ENCODE results near the gene EIF3J.
"Not testable (repeated sequence)": the region's sequence is repeated elsewhere in the genome, so short reads cannot be mapped to it uniquely, and the experiment has no call there.

EIF3J gene, protein sequence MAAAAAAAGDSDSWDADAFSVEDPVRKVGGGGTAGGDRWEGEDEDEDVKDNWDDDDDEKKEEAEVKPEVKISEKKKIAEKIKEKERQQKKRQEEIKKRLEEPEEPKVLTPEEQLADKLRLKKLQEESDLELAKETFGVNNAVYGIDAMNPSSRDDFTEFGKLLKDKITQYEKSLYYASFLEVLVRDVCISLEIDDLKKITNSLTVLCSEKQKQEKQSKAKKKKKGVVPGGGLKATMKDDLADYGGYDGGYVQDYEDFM

DNA sequence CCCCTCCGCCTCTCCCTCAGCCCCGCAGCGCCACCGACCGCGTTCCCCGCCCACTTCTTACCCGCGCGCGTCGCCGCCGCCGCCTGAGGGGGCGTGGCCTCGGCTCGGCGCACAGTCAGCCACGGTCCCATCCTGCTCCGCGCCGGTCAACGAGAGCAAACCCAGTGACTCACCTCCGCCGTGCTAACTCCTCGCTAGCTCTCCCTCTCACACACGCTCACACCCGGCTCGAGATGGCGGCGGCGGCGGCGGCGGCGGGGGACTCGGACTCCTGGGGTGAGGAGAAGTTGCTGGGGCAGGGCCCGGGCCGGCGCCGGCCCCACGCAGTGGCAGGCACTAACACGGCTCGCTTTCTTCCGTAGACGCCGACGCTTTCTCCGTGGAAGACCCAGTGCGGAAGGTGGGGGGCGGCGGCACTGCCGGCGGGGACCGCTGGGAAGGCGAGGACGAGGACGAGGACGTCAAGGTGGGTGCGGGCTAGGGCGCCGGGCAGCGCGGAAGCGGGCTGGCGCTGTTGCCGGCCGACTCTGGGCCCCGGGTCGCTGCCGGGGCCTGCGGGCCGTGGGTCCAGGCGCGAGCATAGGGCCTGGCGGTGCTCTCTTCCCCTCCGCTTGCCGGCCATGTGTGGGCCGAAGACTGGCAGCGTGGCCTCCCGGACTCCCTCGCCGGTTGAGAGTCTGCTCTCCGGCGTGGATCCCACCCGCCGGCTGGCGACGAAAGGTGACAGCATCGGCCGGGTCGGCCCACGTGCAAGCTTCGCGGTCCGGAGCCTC, at the start of gene EIF3J:
EIF3J (plus strand) TSS at position 186 of the 773 bp plus-strand sequence; CDS start at position 234, 48 bp downstream.
- DNase-seq (ENCODE audit: low read depth in 3 of 3) = peak; percentile 85 to 93 (median 89)

DNA sequence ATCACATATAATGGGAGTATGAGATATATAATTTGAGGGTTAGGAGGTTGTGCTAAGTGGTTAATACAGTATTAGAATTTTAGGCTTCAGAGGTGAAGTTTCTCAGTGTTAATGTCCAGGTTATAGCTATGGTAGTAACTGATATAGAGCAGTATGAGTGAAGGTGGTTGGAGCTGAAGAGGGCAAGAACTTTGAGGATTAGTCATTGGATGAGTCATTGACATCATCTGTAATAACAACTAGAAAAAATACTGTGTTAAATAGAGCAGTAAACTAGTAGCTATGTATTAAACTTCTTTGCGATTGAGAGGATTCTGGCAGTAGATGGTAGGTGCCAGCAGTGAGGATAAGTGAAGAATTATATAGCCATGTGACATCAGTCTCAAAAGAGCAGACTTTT, 47.5 kb upstream of the EIF3J start:
- no peak for DNase-seq (ENCODE audit: low read depth in 3 of 3)

DNA sequence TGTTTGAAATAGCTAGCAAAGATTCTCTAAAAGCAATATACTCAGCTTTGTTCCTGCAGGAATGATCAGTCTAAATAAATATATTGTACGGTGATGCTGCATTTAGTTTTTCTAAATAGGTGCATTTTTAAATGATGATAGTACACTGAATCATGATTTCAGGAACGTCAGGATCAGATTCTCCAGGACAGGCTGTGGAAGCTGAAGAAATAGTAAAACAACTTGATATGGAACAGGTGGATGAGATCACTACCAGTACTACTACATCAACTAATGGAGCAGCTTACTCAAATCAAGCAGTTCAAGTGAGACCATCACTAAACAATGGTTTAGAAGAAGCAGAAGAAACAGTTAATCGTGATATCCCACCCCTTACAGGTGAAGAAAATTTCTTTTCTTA, 46.3 kb upstream of the EIF3J start:
- DNase-seq (ENCODE audit: low read depth in 3 of 3) = no peak

DNA sequence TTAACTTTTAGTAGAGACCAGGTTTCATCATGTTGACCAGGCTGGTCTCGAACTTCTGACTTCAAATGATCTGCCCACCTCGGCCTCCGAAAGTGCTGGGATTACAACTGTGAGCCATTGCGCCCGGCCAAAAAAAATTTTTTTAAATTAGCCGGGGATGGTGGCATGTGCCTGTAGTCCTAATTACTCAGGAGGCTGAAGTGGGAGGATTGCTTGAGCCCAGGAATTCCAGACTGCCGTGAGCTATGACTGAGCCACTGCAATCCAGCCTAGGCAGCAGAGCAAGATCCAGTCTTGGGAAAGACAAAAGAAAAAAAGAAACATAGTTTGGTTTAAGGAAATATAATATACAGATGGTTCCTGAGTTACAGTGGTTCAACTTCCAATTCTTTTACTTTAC, 44.9 kb upstream of the EIF3J start:
- no peak for DNase-seq (ENCODE audit: low read depth in 3 of 3)

DNA sequence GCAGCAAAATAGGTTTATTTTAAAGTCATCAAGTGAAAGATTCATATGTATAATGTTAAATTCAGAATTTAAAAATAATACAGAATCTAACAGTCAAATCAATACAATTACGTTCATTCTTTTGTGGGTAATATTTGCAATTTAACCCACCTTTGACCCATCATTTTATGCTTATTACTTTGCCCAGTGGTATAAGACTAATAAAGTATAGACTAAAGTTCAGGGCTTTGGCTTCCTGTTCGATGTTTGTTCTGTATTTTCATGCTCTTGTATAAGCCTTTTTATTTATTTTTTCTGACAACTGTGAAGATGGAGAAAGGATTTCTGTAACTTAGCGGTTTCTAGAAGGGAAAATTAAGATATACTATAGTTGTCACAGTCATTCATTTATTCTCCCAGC, 44.3 kb upstream of the EIF3J start:
- DNase-seq (ENCODE audit: low read depth in 3 of 3) = no peak

DNA sequence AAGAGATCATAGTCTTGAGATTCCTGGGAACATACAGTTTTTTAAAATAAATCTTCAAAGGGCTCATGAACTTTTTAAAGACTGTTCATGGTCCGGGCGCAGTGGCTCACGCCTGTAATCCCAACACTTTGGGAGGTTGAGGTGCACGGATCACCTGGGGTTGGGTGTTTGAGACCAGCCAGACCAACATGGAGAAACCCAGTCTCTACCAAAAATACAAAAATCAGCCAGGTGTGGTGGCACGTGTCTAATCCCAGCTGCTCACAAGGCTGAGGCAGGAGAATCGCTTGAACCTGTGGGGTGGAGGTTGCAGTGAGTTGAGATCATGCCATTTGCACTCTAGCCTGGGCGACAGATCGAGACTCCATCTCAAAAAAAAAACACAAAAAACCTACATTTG, 41.4 kb upstream of the EIF3J start:
- no peak for DNase-seq (ENCODE audit: low read depth in 3 of 3)

DNA sequence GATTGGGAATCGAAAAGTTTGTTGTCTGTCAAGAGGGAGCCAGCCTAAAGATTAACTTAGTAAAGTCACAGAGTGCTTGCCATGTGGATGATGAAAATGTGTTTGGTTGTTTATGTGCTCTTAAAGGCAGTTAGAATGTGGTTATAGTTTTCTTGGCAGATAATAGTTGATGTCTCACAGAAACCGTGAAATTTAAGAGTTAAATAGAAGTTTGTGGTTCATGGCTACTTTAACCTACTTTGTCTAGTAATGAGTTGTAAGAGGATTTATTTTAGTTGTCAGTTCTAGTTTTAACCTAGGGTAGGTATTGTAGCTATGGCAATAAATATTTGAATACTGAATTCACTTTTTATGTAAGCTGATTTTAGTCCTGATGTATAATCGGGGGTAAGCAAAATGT, 36.4 kb upstream of the EIF3J start:
- DNase-seq (ENCODE audit: low read depth in 3 of 3) = no peak

DNA sequence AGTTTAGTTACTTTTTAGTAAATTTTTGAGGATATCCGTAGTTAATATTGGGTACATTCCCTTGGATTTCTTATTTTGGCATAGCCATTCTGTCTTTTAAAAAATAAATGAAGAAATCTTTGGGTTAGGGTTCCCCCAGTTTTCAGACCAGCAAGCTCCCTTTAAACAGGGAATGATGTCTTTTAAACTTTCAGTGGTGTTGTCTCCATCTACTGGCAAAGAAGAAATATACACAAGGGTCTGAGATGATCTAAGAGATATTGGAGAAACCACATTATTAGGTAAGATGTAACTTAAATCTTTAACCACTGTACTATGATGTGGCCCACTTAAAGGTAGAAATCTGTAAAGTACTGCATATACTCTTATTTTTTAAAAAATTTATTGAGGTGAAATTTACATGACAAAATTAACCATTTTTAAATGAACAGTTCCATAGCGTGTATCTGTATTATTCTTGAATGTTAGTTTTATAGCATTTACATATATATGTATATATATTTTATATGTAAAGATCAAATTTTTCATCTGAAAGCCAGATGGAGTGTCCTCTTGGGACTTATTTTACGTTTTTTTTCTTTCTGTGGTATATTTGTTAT, 35.1 kb upstream of the EIF3J start:
- DNase-seq (ENCODE audit: low read depth in 3 of 3) = no peak

DNA sequence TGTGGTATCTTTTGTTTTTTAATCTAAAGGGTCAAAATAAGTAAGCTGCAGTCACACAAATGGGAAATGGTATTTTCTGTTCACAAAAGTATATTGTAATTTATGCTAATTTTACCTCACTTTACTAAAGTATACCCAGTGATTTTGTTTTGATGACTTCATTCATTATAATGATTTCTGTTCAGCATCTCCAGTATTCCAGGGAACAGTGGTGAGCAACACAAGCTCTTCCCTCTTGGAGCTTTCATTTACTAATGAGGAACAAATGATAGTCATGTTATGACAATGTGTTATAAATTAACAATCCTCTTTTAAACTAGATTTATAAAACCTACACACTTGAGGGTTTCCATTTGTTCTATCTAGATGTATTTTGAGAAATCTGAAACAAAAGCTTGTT, 20.5 kb upstream of the EIF3J start:
- no peak for DNase-seq (ENCODE audit: low read depth in 3 of 3)

DNA sequence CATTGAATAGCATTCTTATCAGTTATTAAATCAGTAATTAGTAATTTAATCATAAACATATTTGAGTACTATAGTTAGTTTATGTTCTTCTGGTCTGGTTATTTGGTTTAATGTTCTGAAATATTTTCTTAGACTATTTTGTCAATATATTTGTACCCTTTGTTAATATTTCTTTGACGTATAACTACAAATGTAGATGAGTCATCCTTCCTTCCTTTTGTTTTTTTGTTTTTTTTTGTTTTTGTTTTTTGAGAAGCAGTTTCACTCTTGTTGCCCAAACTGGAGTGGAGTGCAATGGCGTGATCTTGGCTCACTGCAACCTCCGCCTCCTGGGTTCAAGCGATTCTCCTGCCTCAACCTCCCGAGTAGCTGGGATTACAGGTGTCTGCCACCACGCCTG, 17.4 kb upstream of the EIF3J start:
- no peak for DNase-seq (ENCODE audit: low read depth in 3 of 3)

DNA sequence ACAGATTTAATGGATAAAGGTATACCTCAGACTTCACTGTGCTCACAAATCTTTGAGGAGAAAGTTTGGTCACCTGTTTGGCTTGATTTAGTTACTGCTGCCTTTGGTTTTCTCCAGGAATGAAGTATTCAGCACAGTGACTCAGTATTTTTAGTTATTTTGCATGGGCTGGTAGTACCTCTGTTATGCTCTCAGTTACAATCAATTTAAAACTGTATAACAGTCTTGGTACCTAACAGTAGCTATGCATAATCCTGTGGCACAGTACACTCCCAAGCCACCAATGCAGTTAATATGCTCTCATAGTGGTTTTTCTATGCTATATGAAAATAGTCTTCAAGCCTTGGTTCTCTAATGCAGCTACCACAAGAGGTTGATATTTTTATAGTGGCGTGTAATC, 11.9 kb upstream of the EIF3J start:
- DNase-seq (ENCODE audit: low read depth in 3 of 3) = no peak

DNA sequence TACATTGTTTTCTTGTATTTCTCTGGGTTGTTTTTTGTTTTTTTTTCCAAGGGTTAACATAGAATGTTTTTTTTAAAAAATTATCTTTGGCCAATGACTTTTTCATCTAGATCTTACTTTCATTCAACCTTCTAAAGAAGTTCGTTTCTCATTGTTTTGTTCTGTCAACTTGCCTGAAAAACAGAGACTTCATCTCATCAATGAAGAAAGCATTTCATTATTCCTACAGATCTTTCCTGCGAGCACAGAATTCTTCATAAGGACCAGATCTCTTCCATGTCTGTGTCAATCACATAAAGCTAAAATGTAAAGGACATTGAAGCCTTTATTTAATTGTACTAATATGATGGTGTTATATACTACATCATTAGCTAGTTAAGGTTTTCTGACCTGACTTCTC, 9.7 kb upstream of the EIF3J start:
- no peak for DNase-seq (ENCODE audit: low read depth in 3 of 3)

DNA sequence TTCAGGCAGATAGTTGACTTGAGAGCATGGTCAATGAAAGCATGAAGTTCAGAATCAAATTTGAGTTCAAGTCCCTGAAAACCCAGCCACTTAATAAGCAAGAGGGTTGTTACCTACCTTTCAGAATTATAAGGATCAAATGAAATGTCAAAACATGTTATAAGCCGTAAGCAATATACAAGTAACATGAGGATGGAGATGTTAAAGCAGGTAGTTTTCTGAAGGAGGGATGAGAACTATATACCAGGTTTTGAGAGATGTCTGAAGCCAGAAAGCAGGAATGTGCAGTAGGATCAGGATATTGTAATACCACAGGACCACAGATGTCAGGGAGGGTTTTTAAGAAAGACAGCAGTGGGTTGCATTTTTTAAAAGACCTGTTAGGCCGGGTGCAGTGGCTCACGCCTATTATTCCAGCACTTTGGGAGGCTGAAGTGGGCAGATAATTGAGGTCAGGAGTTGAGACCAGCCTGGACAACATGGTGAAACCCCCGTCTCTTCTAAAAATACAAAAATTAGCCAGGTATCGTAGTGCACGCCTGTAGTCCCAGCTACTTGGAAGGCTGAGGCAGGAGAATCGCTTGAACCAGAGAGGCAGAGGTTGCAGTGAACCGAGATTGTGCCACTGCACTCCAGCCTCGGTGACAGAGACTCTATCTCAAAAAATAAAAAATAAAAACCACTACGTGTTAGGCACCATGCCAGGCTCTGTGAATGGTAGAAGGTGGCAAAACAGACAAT, 6.9 kb upstream of the EIF3J start:
- no peak for DNase-seq (ENCODE audit: low read depth in 3 of 3)

DNA sequence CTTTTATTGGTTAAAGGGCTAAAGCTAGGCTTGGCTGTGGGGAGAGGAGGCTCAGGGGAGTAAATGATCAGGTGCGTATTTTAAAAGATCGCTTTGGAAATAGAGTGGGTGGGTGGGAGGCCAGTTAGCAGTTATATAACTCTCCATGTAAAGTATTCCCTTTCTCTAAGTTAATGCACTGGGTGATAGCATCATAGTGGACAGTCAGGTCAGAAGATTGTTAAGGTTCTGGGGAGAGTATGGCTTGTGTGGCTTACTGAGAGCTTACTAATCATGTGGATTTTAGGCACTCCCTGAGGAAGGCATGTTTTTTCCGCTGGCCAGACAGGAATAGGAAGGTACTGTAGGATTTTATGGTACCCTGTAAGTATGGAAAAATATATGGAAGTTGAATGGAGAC, 6.3 kb upstream of the EIF3J start:
- no peak for DNase-seq (ENCODE audit: low read depth in 3 of 3)

DNA sequence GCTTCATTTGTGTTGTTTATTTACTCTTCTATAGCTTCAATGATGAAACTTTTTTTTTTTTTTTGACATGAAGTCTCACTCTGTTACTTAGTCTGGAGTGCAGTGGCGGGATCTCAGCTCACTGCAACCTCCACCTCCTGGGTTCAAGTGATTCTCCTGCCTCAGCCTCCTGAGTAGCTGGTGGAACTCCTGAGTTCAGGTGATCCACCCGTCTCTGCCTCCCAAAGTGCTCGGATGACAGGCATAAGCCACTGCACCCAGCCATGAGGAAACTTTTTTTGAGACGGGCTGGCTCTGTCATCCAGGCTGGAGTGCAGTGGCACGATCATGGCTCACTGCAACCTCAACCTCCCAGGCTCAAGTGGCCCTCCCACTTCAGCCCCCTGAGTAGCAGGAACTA, 4.7 kb upstream of the EIF3J start:
- DNase-seq (ENCODE audit: low read depth in 3 of 3) = not testable (repeated sequence)

DNA sequence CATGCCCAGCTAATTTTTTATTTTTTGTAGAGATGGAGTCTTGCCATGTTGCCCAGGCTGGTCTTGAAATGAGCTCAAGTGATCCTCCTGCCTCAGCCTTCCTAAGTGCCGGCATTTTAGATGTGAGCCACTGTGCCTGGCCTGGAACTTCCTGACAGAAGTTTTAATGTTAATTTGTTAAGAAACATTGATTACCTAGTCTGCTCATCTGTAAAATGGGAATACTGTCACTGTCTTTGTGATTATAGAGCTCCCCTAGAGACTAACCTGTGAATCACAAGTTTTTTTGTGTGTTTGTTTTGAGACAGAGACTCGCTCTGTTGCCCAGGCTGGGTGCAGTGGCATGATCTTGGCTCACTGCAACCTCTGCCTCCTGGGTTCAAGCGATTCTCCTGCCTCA, 4.3 kb upstream of the EIF3J start:
- DNase-seq (ENCODE audit: low read depth in 3 of 3) = no peak

DNA sequence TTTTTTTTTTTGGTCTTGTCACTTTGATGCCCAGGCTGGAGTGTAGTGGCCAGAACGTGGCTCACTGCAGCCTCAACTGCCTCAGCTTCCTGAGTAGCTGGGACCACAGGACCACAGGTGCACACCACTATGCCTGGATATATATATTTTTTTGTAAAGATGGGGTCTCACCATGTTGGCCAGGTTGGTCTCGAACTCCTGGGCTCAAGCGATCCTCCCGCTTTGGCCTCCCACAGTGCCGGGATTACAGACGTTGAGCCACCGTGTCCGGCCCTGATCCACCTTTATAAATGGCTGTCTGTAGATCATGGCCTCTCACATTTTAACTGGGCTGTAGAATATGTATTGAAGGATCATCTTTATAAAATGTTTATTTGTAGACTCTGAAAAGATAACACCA, 1.9 kb upstream of the EIF3J start:
- no peak for DNase-seq (ENCODE audit: low read depth in 3 of 3)

DNA sequence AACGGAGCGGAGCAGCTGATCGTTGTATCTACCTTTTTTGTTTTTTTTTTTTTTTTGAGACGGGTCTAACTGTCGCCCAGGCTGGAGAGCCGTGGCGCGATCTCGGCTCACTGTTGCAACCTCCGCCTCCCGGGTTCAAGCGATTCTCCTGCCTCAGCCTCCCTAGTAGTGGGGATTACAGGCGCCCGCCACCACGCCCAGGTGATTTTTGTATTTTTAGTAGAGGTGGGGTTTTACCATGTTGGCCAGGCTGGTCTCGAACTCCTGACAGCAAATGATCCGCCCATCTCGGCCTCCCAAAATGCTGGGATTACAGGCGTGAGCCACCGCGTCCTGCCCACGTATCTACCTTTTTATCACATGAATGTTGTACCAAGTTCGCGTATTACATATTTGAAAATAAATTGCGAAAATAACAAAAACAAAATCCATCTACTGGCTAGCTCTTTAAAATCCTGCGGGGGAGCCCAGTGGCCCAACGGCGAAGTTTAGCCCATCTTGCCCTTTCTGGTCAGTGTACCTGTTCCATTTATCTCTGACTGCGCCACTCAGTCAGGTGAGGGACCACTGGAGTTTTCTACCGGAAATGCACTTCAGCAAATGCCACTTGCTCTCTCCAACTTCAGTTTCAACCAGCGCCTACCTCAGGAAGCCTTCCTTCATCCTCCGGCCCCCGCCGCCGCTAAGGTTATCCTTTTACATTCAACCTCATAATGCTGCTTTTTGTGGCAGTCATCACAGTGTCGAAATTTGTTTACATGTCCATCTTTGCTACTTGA, 1.2 kb upstream of the EIF3J start:
- no peak for DNase-seq (ENCODE audit: low read depth in 3 of 3)

DNA sequence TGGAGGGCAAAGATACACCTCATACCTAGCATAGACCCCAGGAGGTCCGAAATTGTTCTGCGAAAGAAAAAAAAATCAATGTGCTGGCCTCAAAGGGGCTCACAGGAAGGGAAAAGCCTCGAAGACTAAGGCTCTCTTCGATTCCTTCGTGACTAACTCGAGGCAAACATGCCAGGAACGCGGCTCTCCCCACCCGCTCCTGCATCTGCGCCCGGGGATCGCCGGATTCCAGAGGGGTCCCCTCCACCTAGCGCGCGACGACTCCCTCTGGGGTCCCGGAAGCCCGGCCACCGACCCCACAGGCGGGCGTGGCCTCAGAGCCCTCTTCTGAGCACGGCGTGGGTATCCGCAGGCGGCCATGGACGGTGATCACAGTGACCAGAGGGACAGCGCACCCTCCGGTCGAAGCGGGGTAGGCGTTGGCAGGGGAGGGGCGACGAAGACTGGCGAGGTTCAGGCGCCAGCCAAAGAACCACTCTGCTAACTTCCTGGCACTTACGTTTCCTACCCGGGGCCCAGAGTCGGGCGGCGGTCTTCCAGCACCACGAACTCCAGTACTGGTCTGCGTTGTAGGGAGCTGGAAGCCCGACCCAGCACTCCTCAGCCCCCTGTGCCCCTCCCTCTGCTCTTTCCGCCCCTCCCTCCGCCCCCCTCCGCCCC, 515 bp upstream of the EIF3J start:
- no peak for DNase-seq (ENCODE audit: low read depth in 3 of 3)

DNA sequence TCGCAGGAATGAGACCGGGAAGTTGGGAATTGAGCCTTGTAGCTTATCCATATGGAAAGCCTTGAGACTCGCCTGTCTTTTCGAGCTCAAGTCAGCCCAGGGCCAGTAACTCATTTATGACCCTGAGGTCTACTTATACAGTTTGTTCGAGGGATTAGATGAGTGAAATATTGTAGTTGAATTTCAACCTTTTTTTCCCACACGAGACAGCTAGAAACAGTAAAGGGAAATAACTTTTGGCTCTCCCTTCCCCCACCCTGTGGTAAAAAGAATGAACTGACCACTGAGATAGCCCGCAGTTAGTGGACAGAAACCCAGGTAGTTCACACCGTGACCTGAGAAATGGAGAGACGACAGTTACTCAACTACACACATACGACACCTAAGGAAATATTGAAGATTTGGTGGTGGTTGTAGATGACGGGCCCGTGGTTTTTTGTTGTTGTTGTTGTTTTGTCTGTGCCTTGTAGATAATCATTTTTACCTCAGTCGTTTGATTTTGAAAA, 841 bp downstream of the EIF3J start:
- DNase-seq (ENCODE audit: low read depth in 3 of 3) = no peak

Measured in stimulated activated CD4-positive, alpha-beta T cell treated with anti-CD3 and anti-CD28 coated beads, TNF-alpha, amount 100 ng/mL, for 4 hours (primary cell).